Measurements from ENCODE around the gene ELFN1.

The ELFN1 gene

DNA sequence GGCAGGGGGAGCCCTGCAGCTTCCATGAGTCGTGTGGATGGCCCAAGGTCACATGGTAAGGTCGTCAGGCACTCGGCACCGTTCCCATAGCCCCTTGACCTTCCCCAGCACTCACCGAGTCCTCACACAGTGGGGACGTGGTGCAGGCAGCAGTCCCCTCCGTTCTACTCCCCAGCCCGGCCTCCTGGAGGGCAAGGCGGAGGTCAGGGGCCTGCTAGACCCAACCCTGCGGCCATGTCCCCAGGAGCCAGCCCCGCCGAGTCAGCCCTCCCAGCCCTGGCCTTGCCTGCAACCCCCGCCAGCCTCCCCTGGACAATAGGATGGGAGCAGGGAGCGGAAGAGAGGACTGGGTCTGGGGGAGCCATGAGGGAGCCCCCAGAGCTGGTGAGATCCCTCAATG lies 65.2 kb downstream of the ELFN1 start:
- in situ Hi-C loops (cut with MboI; ENCODE audit: low sequenced_read_pairs, unreplicated experiment) = no loop called here
- no peak for DNase-seq (ENCODE audit: low spot score)
- TF ChIP-seq, protein P1, sequence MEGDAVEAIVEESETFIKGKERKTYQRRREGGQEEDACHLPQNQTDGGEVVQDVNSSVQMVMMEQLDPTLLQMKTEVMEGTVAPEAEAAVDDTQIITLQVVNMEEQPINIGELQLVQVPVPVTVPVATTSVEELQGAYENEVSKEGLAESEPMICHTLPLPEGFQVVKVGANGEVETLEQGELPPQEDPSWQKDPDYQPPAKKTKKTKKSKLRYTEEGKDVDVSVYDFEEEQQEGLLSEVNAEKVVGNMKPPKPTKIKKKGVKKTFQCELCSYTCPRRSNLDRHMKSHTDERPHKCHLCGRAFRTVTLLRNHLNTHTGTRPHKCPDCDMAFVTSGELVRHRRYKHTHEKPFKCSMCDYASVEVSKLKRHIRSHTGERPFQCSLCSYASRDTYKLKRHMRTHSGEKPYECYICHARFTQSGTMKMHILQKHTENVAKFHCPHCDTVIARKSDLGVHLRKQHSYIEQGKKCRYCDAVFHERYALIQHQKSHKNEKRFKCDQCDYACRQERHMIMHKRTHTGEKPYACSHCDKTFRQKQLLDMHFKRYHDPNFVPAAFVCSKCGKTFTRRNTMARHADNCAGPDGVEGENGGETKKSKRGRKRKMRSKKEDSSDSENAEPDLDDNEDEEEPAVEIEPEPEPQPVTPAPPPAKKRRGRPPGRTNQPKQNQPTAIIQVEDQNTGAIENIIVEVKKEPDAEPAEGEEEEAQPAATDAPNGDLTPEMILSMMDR (IDR thresholded peaks at IDR 0.05; ENCODE audit: borderline replicate concordance, control extremely low read depth, extremely low read depth, insufficient read depth, missing control alignments) = no peak

DNA sequence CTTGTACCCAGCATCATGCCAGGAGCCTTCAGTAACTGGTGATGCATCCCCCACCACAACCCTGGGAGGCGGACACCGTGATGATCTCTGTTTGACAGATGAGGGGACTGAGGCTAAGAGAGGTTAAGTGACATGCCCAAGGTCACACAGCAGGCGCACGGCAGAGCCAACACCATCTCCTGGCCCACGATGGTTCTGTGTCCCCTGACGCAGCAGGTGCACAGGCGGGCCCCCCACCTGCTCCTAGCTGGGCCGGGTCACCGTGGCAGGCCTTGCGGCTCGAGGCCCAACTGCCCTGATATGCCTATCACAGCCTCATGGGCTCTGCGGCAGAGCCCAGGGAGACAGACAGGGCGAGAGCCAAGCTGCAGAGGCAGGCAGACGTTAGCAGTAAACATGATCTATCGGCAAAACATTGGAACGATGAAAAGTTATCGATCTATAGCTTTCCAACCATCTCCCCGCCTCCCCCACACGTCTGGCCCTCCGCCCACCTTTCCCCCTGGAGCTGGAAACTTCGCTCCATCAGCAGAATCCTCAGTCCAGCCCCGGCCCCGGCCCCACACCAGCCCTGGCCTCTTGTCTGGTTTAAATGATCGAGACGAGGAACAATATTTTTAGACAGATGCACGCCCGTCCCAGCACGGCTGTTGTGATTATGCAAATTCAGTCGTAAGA lies 65.9 kb downstream of the ELFN1 start:
- TF ChIP-seq, protein P1 (IDR thresholded peaks at IDR 0.05; ENCODE audit: borderline replicate concordance, control extremely low read depth, extremely low read depth, insufficient read depth, missing control alignments) = no peak
- in situ Hi-C loops (cut with MboI; ENCODE audit: low sequenced_read_pairs, unreplicated experiment) = no loop called here
- no peak for DNase-seq (ENCODE audit: low spot score)

DNA sequence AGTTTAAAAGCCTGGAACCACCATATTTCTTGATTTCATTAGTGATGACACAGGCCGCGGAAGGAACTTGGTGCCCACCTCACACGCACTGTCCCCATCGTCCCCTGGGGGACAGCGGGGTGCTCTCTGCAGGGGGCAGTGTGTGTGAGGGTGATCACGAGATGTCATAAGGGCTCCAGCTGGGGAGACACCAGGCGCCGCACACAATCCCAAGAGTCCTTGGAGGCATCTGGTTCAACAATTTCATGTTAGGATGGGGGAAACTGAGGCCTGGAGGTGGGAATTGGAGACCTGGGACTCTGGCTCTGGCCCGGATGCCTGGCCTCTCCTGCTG lies 66.4 kb downstream of the ELFN1 start:
- in situ Hi-C loops (cut with MboI; ENCODE audit: low sequenced_read_pairs, unreplicated experiment) = no loop called here
- TF ChIP-seq, protein P1 (IDR thresholded peaks at IDR 0.05; ENCODE audit: borderline replicate concordance, control extremely low read depth, extremely low read depth, insufficient read depth, missing control alignments) = no peak
- no peak for DNase-seq (ENCODE audit: low spot score)

DNA sequence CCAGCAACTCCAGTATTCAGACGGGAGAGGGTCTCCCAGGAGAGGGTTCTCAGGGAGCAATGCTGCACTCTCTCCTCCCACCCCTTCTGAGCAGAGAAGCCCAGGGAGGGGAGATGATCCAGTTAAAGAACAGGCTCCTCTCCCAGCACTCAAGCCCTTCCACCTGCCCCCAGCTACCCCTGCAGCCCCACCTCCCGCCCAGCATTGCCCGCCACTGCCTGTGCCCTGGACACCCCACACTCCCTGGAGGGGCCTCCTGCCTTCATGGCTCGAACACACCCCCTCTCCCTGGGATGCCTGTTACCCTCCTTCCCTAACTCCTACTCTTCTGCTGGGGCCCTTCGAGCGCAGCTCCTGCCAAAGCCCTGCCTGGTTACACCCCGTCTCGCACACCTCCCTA lies 66.8 kb downstream of the ELFN1 start:
- DNase-seq (ENCODE audit: low spot score) = no peak
- TF ChIP-seq, protein P1 (IDR thresholded peaks at IDR 0.05; ENCODE audit: borderline replicate concordance, control extremely low read depth, extremely low read depth, insufficient read depth, missing control alignments) = no peak
- in situ Hi-C loops (cut with MboI; ENCODE audit: low sequenced_read_pairs, unreplicated experiment) = no loop called here

DNA sequence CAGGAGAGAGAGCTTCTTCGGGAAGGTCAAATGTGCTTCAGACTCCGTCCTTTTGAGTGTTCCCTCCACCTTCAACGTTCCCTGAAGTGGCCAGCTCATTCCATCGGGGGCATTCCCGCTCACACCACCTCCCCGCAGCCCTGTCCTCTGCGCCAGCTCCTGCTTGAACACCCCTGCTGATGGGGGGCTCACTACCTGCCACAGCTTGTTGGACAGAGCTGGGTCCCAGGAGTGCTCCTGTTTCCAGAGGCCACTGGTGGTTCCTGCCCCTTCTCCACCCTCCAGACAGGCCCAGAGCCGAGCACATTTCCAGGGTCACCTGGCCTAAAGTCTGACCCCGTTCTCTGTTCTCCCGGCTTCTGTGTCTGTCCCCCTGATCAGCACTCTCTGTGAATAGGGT lies 67.4 kb downstream of the ELFN1 start:
- DNase-seq (ENCODE audit: low spot score) = no peak
- in situ Hi-C loops (cut with MboI; ENCODE audit: low sequenced_read_pairs, unreplicated experiment) = no loop called here
- TF ChIP-seq, protein P1 (IDR thresholded peaks at IDR 0.05; ENCODE audit: borderline replicate concordance, control extremely low read depth, extremely low read depth, insufficient read depth, missing control alignments) = no peak

DNA sequence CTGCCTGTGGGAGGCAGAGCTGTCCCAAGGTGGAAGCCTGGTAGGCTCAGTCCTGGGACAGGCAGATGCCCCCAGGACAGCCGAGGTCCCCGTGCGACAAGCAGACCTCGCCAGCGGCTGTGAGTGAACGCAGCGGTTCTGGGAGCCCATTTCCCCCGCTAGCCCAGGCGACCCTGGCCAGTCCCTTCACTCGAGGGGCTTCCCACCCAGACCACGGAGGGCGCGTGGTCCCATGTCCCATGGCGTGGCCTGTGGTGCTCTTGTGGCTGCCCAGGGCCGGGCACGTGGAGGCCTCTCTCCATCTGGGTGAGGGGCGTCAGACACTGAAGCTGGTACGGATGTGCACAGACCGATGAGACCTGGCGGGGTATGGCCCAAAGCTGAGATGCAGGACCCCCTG lies 67.9 kb downstream of the ELFN1 start:
- no peak for DNase-seq (ENCODE audit: low spot score)
- TF ChIP-seq, protein P1 (IDR thresholded peaks at IDR 0.05; ENCODE audit: borderline replicate concordance, control extremely low read depth, extremely low read depth, insufficient read depth, missing control alignments) = no peak
- in situ Hi-C loops (cut with MboI; ENCODE audit: low sequenced_read_pairs, unreplicated experiment) = no loop called here

Measured in GM13976 (cell line).